ENCODE results near the gene ELOVL1. TPM values are rescaled to one million over a fixed set of nuclear protein-coding genes. Genes with fewer than 3 reads are reported as not detected.
A peak's percentile ranks its signal among the peaks of the same experiment; 100 is the strongest.

The ELOVL1 gene
- total RNA-seq, 1 donor from 2014 or later = 82.7 TPM

- intact Hi-C loops (cut with micrococcal nuclease) = loop anchor here (2.0 kb wide), 2 partner anchors 15 to 35 kb away; no protein-coding TSS in a partner anchor
- Mint-ChIP-seq H3K9me3 (peaks cover 17% of the 10 kb centered on the region), H3K27ac (peak overlapping the region; percentile 65), H3K27me3 (ENCODE audit: low read depth) (no peaks in the 10 kb centered on the region), H3K4me1 (ENCODE audit: low read depth) (peaks cover 22% of the 10 kb centered on the region), H3K36me3 (ENCODE audit: low read depth) (no peaks in the 10 kb centered on the region), H3K4me3 (ENCODE audit: low read depth) (no peak overlapping the region)
- no peak for DNase-seq (ENCODE audit: low spot score)
Measured at GRCh38 chr1:43329995-43330751, 37.6 kb downstream of the ELOVL1 start.

GRCh38 chr1:43327549-43328292, 40.1 kb downstream of the ELOVL1 start:
- no peak for DNase-seq (ENCODE audit: low spot score)
- intact Hi-C loops (cut with micrococcal nuclease) = no loop called here
- Mint-ChIP-seq H3K27me3 (ENCODE audit: low read depth) (no peaks in the 10 kb centered on the region), H3K4me1 (ENCODE audit: low read depth) (peaks cover 25% of the 10 kb centered on the region), H3K9me3 (peaks cover 28% of the 10 kb centered on the region), H3K27ac (no peak overlapping the region), H3K4me3 (ENCODE audit: low read depth) (no peak overlapping the region), H3K36me3 (ENCODE audit: low read depth) (peaks cover 5% of the 10 kb centered on the region)

GRCh38 chr1:43325381-43325780, 42.4 kb downstream of the ELOVL1 start:
- H3K4me3 Mint-ChIP-seq (ENCODE audit: low read depth) = no peak overlapping the region
- H3K27ac Mint-ChIP-seq = no peak overlapping the region
- H3K36me3 Mint-ChIP-seq (ENCODE audit: low read depth) = peaks cover 5% of the 10 kb centered on the region
- no peak for DNase-seq (ENCODE audit: low spot score)
- peaks cover 19% of the 10 kb centered on the region for H3K4me1 Mint-ChIP-seq (ENCODE audit: low read depth)
- H3K9me3 Mint-ChIP-seq = peaks cover 28% of the 10 kb centered on the region
- H3K27me3 Mint-ChIP-seq (ENCODE audit: low read depth) = no peaks in the 10 kb centered on the region
- intact Hi-C loops (cut with micrococcal nuclease) = no loop called here

GRCh38 chr1:43324810-43325209, 43.0 kb downstream of the ELOVL1 start:
- DNase-seq (ENCODE audit: low spot score) = no peak
- H3K27me3 Mint-ChIP-seq (ENCODE audit: low read depth) = no peaks in the 10 kb centered on the region
- H3K9me3 Mint-ChIP-seq = peaks cover 28% of the 10 kb centered on the region
- no peak overlapping the region for H3K4me3 Mint-ChIP-seq (ENCODE audit: low read depth)
- peaks cover 16% of the 10 kb centered on the region for H3K4me1 Mint-ChIP-seq (ENCODE audit: low read depth)
- peaks cover 5% of the 10 kb centered on the region for H3K36me3 Mint-ChIP-seq (ENCODE audit: low read depth)
- H3K27ac Mint-ChIP-seq = no peak overlapping the region
- intact Hi-C loops (cut with micrococcal nuclease) = no loop called here

- no peak for DNase-seq (ENCODE audit: low spot score)
- intact Hi-C loops (cut with micrococcal nuclease) = no loop called here
- H3K27me3 Mint-ChIP-seq (ENCODE audit: low read depth) = no peaks in the 10 kb centered on the region
- peaks cover 23% of the 10 kb centered on the region for H3K9me3 Mint-ChIP-seq
- no peak overlapping the region for H3K27ac Mint-ChIP-seq
- H3K4me3 Mint-ChIP-seq (ENCODE audit: low read depth) = no peak overlapping the region
- peaks cover 19% of the 10 kb centered on the region for H3K4me1 Mint-ChIP-seq (ENCODE audit: low read depth)
- peaks cover 5% of the 10 kb centered on the region for H3K36me3 Mint-ChIP-seq (ENCODE audit: low read depth)
Measured at GRCh38 chr1:43322506-43322905, 45.3 kb downstream of the ELOVL1 start.

- Mint-ChIP-seq H3K4me1 (ENCODE audit: low read depth) (peaks cover 16% of the 10 kb centered on the region), H3K9me3 (peaks cover 18% of the 10 kb centered on the region), H3K27ac (no peak overlapping the region), H3K27me3 (ENCODE audit: low read depth) (no peaks in the 10 kb centered on the region), H3K36me3 (ENCODE audit: low read depth) (peaks cover 5% of the 10 kb centered on the region), H3K4me3 (ENCODE audit: low read depth) (no peak overlapping the region)
- no peak for DNase-seq (ENCODE audit: low spot score)
- intact Hi-C loops (cut with micrococcal nuclease) = no loop called here
Measured at GRCh38 chr1:43321331-43321891, 46.4 kb downstream of the ELOVL1 start.

- Mint-ChIP-seq H3K9me3 (peaks cover 7% of the 10 kb centered on the region), H3K27me3 (ENCODE audit: low read depth) (no peaks in the 10 kb centered on the region), H3K36me3 (ENCODE audit: low read depth) (peaks cover 2% of the 10 kb centered on the region), H3K4me1 (ENCODE audit: low read depth) (peaks cover 16% of the 10 kb centered on the region), H3K4me3 (ENCODE audit: low read depth) (no peak overlapping the region), H3K27ac (peak overlapping the region; percentile 30)
- intact Hi-C loops (cut with micrococcal nuclease) = no loop called here
- no peak for DNase-seq (ENCODE audit: low spot score)
Measured at GRCh38 chr1:43319766-43320165, 48.0 kb downstream of the ELOVL1 start.

- DNase-seq (ENCODE audit: low spot score) = no peak
- Mint-ChIP-seq H3K4me1 (ENCODE audit: low read depth) (peaks cover 13% of the 10 kb centered on the region), H3K27ac (no peak overlapping the region), H3K36me3 (ENCODE audit: low read depth) (no peaks in the 10 kb centered on the region), H3K4me3 (ENCODE audit: low read depth) (no peak overlapping the region), H3K9me3 (peaks cover 2% of the 10 kb centered on the region), H3K27me3 (ENCODE audit: low read depth) (no peaks in the 10 kb centered on the region)
- intact Hi-C loops (cut with micrococcal nuclease) = no loop called here
Measured at GRCh38 chr1:43319288-43319687, 48.5 kb downstream of the ELOVL1 start.

- no peaks in the 10 kb centered on the region for H3K27me3 Mint-ChIP-seq (ENCODE audit: low read depth)
Measured at GRCh38 chr1:43318831-43319230, 49.0 kb downstream of the ELOVL1 start.

GRCh38 chr1:43317817-43318471, 49.9 kb downstream of the ELOVL1 start:
- peak overlapping the region; percentile 64 for H3K27ac Mint-ChIP-seq

More at GRCh38 chr1:43318831-43319230, 49.0 kb downstream of the ELOVL1 start:
- Mint-ChIP-seq H3K9me3 (no peaks in the 10 kb centered on the region), H3K4me3 (ENCODE audit: low read depth) (no peak overlapping the region), H3K4me1 (ENCODE audit: low read depth) (peaks cover 13% of the 10 kb centered on the region), H3K36me3 (ENCODE audit: low read depth) (no peaks in the 10 kb centered on the region), H3K27ac (no peak overlapping the region)
- intact Hi-C loops (cut with micrococcal nuclease) = no loop called here
- DNase-seq (ENCODE audit: low spot score) = no peak

GRCh38 chr1:43316738-43317520, 50.9 kb downstream of the ELOVL1 start:
- DNase-seq (ENCODE audit: low spot score) = no peak
- intact Hi-C loops (cut with micrococcal nuclease) = no loop called here
- Mint-ChIP-seq H3K36me3 (ENCODE audit: low read depth) (no peaks in the 10 kb centered on the region), H3K9me3 (no peaks in the 10 kb centered on the region), H3K27ac (peak overlapping the region; percentile 14), H3K4me1 (ENCODE audit: low read depth) (peaks cover 13% of the 10 kb centered on the region), H3K4me3 (ENCODE audit: low read depth) (no peak overlapping the region), H3K27me3 (ENCODE audit: low read depth) (no peaks in the 10 kb centered on the region)

More at GRCh38 chr1:43317817-43318471, 49.9 kb downstream of the ELOVL1 start:
- no peaks in the 10 kb centered on the region for H3K36me3 Mint-ChIP-seq (ENCODE audit: low read depth)
- no peaks in the 10 kb centered on the region for H3K9me3 Mint-ChIP-seq
- intact Hi-C loops (cut with micrococcal nuclease) = no loop called here
- H3K27me3 Mint-ChIP-seq (ENCODE audit: low read depth) = no peaks in the 10 kb centered on the region
- no peak overlapping the region for H3K4me3 Mint-ChIP-seq (ENCODE audit: low read depth)
- no peak for DNase-seq (ENCODE audit: low spot score)
- H3K4me1 Mint-ChIP-seq (ENCODE audit: low read depth) = peaks cover 13% of the 10 kb centered on the region
